ENCODE measurements around the gene RGS3.

Gene RGS3

GRCh38 chr9:113593682-113594281 is 130.3 kb downstream of the RGS3 start:
- peak overlapping the region; percentile 78 for H3K4me3 ChIP-seq (ENCODE audit: low read depth, low read length)
- TF ChIP-seq CTCF (IDR thresholded peaks at IDR 0.05; ENCODE audit: low read depth, low read length) = no peak
- peak; percentile 98 for DNase-seq
- H3K4me1 ChIP-seq = peaks cover 5% of the 10 kb centered on the region
- no peaks in the 10 kb centered on the region for H3K9me3 ChIP-seq
- peaks cover 19% of the 10 kb centered on the region for H3K36me3 ChIP-seq
- no peaks in the 10 kb centered on the region for H3K27me3 ChIP-seq

- TF ChIP-seq CTCF (IDR thresholded peaks at IDR 0.05; ENCODE audit: low read depth, low read length) = no peak
- Histone ChIP-seq H3K4me1 (peaks cover 5% of the 10 kb centered on the region), H3K36me3 (peaks cover 19% of the 10 kb centered on the region), H3K27me3 (no peaks in the 10 kb centered on the region), H3K4me3 (ENCODE audit: low read depth, low read length) (peak overlapping the region; percentile 78), H3K9me3 (no peaks in the 10 kb centered on the region)
- DNase-seq = no peak
These were observed 131.2 kb downstream of the RGS3 start for GRCh38 chr9:113594484-113595299.

- Histone ChIP-seq H3K4me1 (peaks cover 5% of the 10 kb centered on the region), H3K36me3 (peaks cover 19% of the 10 kb centered on the region), H3K4me3 (ENCODE audit: low read depth, low read length) (no peak overlapping the region), H3K9me3 (no peaks in the 10 kb centered on the region), H3K27me3 (no peaks in the 10 kb centered on the region)
- no peak for TF ChIP-seq CTCF (IDR thresholded peaks at IDR 0.05; ENCODE audit: low read depth, low read length)
- DNase-seq = no peak
These were observed 133.2 kb downstream of the RGS3 start for GRCh38 chr9:113596616-113597320.

GRCh38 chr9:113597390-113598241 is 134.1 kb downstream of the RGS3 start:
- Histone ChIP-seq H3K9me3 (no peaks in the 10 kb centered on the region), H3K36me3 (peaks cover 19% of the 10 kb centered on the region), H3K4me1 (peaks cover 12% of the 10 kb centered on the region), H3K4me3 (ENCODE audit: low read depth, low read length) (no peak overlapping the region), H3K27me3 (no peaks in the 10 kb centered on the region)
- DNase-seq = no peak
- no peak for TF ChIP-seq CTCF (IDR thresholded peaks at IDR 0.05; ENCODE audit: low read depth, low read length)

- Histone ChIP-seq H3K4me3 (ENCODE audit: low read depth, low read length) (no peak overlapping the region), H3K9me3 (no peaks in the 10 kb centered on the region), H3K4me1 (peaks cover 17% of the 10 kb centered on the region), H3K36me3 (peaks cover 19% of the 10 kb centered on the region), H3K27me3 (no peaks in the 10 kb centered on the region)
- TF ChIP-seq CTCF (IDR thresholded peaks at IDR 0.05; ENCODE audit: low read depth, low read length) = no peak
- no peak for DNase-seq
These were observed 134.9 kb downstream of the RGS3 start for GRCh38 chr9:113598451-113598850.

Data from BE2C (cell line).